A549 treated with GW870086 at 1 μM for 4 hours (cell line): ENCODE data around the gene CCDC32. TPM values are rescaled to one million over a fixed set of nuclear protein-coding genes. Genes with fewer than 3 reads are reported as not detected.

Experiments
- total RNA-seq: library from RNA; stranded (reverse); fragments of 200-300 nt; extraction: Qiagen RNA extraction; gene quantifications from 5 replicates; pipeline ENCODE4 v1.2.3, GENCODE V29; 2022; ENCODE audit warnings: low read depth

The CCDC32 gene
- total RNA-seq, result 13.7 to 25.9 TPM (median 16.0 TPM) in 5 replicates

GRCh38 chr15:40564591-40565332, at the start of gene CCDC32:
Gene CCDC32 (minus strand): TSS chr15:40565042. CDS start chr15:40563015, 2,027 bp downstream.

GRCh38 chr15:40593588-40594428, 29.0 kb upstream of the CCDC32 start, which contains the start of gene KNL1:
Gene KNL1 (plus strand): TSS chr15:40594249. CDS start chr15:40602932, 8,683 bp downstream.

GRCh38 chr15:40569129-40569953, 4.5 kb upstream of the CCDC32 start, which contains the start of gene RPUSD2:
Gene RPUSD2 (plus strand): TSS chr15:40569299. CDS start chr15:40569338, 39 bp downstream.

Other genes starting within 250 kb of the CCDC32 start
- 4.8 to 6.6 TPM (median 6.3 TPM) in 5 replicates for gene INAFM2, start 241.3 kb downstream of the CCDC32 start, total RNA-seq
- gene CCDC9B, start 224.1 kb downstream of the CCDC32 start, total RNA-seq, result 15.2 to 22.6 TPM (median 18.3 TPM) in 5 replicates
- not detected in 5 replicates for gene PHGR1, start 214.0 kb downstream of the CCDC32 start, total RNA-seq
- gene DISP2, start 206.8 kb downstream of the CCDC32 start, total RNA-seq, result 0.58 to 2.5 TPM (median 1.6 TPM) in 5 replicates
- gene KNSTRN, start 182.3 kb downstream of the CCDC32 start, total RNA-seq, result 45.0 to 50.7 TPM (median 48.6 TPM) in 5 replicates
- gene IVD, start 159.2 kb downstream of the CCDC32 start, total RNA-seq, result 10.8 to 13.6 TPM (median 12.5 TPM) in 5 replicates
- 9.6 to 12.3 TPM (median 11.3 TPM) in 5 replicates for gene BAHD1, start 124.1 kb downstream of the CCDC32 start, total RNA-seq
- gene CHST14, start 94.1 kb downstream of the CCDC32 start, total RNA-seq, result 14.5 to 20.3 TPM (median 18.7 TPM) in 5 replicates
- gene RPUSD2, start 4.3 kb upstream of the CCDC32 start, total RNA-seq, result 13.1 to 16.3 TPM (median 14.8 TPM) in 5 replicates
- 4.2 to 8.1 TPM (median 6.9 TPM) in 5 replicates for gene KNL1, start 29.2 kb upstream of the CCDC32 start, total RNA-seq
- 17.1 to 23.6 TPM (median 18.8 TPM) in 5 replicates for gene RAD51, start 130.1 kb upstream of the CCDC32 start, total RNA-seq
- gene RMDN3, start 190.2 kb upstream of the CCDC32 start, total RNA-seq, result 21.5 to 23.7 TPM (median 23.1 TPM) in 5 replicates
- 7.1 to 9.0 TPM (median 7.4 TPM) in 5 replicates for gene GCHFR, start 199.0 kb upstream of the CCDC32 start, total RNA-seq
- gene C15orf62, start 204.9 kb upstream of the CCDC32 start, total RNA-seq, result 0.07 to 0.09 TPM in 2 of 5 replicates, not detected in the others
- 15.2 to 18.6 TPM (median 17.4 TPM) in 5 replicates for gene ZFYVE19, start 242.0 kb upstream of the CCDC32 start, total RNA-seq
- gene DNAJC17, start 242.4 kb upstream of the CCDC32 start, total RNA-seq, result 17.1 to 26.9 TPM (median 24.7 TPM) in 5 replicates